ENCODE measurements around the gene APOC1.

The APOC1 gene

GRCh38 chr19:44960906-44961728, 46.7 kb downstream of the APOC1 start:
- Histone ChIP-seq H3K4me1 (ENCODE audit: control insufficient read depth in 1 of 2, insufficient read depth in 2 of 2, low read length in 2 of 2) (peaks cover 3 to 5% of the 10 kb centered on the region in 2 experiments), H3K79me1 (ENCODE audit: low read length) (no peaks in the 10 kb centered on the region)

GRCh38 chr19:44961821-44962220, 47.4 kb downstream of the APOC1 start:
- DNase-seq = no peak
- Histone ChIP-seq H3K23ac (ENCODE audit: low read length) (no peak overlapping the region), H3K9me3 (ENCODE audit: insufficient read depth, low read depth, low read length) (no peaks in the 10 kb centered on the region), H2BK5ac (ENCODE audit: low read depth, low read length, poor library complexity) (no peak overlapping the region), H4K8ac (ENCODE audit: low read depth, low read length) (no peak overlapping the region), H3K18ac (ENCODE audit: low read length) (no peak overlapping the region), H2BK120ac (ENCODE audit: insufficient read depth, low read length, poor library complexity) (no peak overlapping the region), H3K4me2 (ENCODE audit: low read length) (no peak overlapping the region), H4K91ac (ENCODE audit: low read depth, low read length) (no peak overlapping the region), H3K14ac (ENCODE audit: low read length) (no peak overlapping the region), H2BK12ac (ENCODE audit: low read length) (no peak overlapping the region), H3K9ac (ENCODE audit: low read length) (no peak overlapping the region), H3K27ac (ENCODE audit: low read depth, low read length) (no peak overlapping the region), H2AFZ (ENCODE audit: insufficient read depth, low read length, poor library complexity) (no peak overlapping the region), H3K4me3 (ENCODE audit: low read depth, low read length) (no peak overlapping the region), H3K27me3 (ENCODE audit: insufficient read depth, low read length) (no peaks in the 10 kb centered on the region), H3K79me2 (ENCODE audit: control insufficient read depth, insufficient read depth, low read length, poor library complexity) (no peaks in the 10 kb centered on the region), H3K4ac (ENCODE audit: low read depth, low read length) (no peak overlapping the region), H3K4me1 (ENCODE audit: control insufficient read depth in 1 of 2, insufficient read depth in 2 of 2, low read length in 2 of 2) (no peaks in the 10 kb centered on the region), H2AK5ac (ENCODE audit: low read length) (no peak overlapping the region), H4K12ac (ENCODE audit: low read depth, low read length) (no peak overlapping the region), H3K79me1 (ENCODE audit: low read length) (no peaks in the 10 kb centered on the region), H3K36me3 (ENCODE audit: control insufficient read depth in 1 of 2, insufficient read depth in 2 of 2, low read length in 2 of 2) (peaks cover 20 to 30% of the 10 kb centered on the region in 2 experiments)
- no CpG with 5 or more reads among the region's 8 CpGs for WGBS (ENCODE audit: extremely low coverage, insufficient coverage, insufficient read length)

More at GRCh38 chr19:44960906-44961728, 46.7 kb downstream of the APOC1 start:
- no peak overlapping the region for H2AFZ ChIP-seq (ENCODE audit: insufficient read depth, low read length, poor library complexity)
- no peak overlapping the region for H4K91ac ChIP-seq (ENCODE audit: low read depth, low read length)
- no peak overlapping the region for H3K9ac ChIP-seq (ENCODE audit: low read length)
- H2BK12ac ChIP-seq (ENCODE audit: low read length) = no peak overlapping the region
- H3K27ac ChIP-seq (ENCODE audit: low read depth, low read length) = no peak overlapping the region
- no peaks in the 10 kb centered on the region for H3K27me3 ChIP-seq (ENCODE audit: insufficient read depth, low read length)
- no peak overlapping the region for H3K4me2 ChIP-seq (ENCODE audit: low read length)
- no peak overlapping the region for H3K23ac ChIP-seq (ENCODE audit: low read length)
- H3K18ac ChIP-seq (ENCODE audit: low read length) = no peak overlapping the region
- H4K12ac ChIP-seq (ENCODE audit: low read depth, low read length) = no peak overlapping the region
- no peak overlapping the region for H2BK5ac ChIP-seq (ENCODE audit: low read depth, low read length, poor library complexity)
- no peak overlapping the region for H3K4ac ChIP-seq (ENCODE audit: low read depth, low read length)
- H3K14ac ChIP-seq (ENCODE audit: low read length) = no peak overlapping the region
- no peak overlapping the region for H4K8ac ChIP-seq (ENCODE audit: low read depth, low read length)
- no peak overlapping the region for H3K4me3 ChIP-seq (ENCODE audit: low read depth, low read length)
- H3K36me3 ChIP-seq (ENCODE audit: control insufficient read depth in 1 of 2, insufficient read depth in 2 of 2, low read length in 2 of 2) = peaks cover 14 to 27% of the 10 kb centered on the region in 2 experiments
- H3K79me2 ChIP-seq (ENCODE audit: control insufficient read depth, insufficient read depth, low read length, poor library complexity) = peaks cover 2% of the 10 kb centered on the region
- no peak overlapping the region for H2AK5ac ChIP-seq (ENCODE audit: low read length)
- H2BK120ac ChIP-seq (ENCODE audit: insufficient read depth, low read length, poor library complexity) = no peak overlapping the region
- no peaks in the 10 kb centered on the region for H3K9me3 ChIP-seq (ENCODE audit: insufficient read depth, low read depth, low read length)
- WGBS (ENCODE audit: extremely low coverage, insufficient coverage, insufficient read length) = no CpG with 5 or more reads among the region's 8 CpGs
- no peak for DNase-seq

- 100% methylated on average over 1 of the region's 5 CpGs for WGBS (ENCODE audit: extremely low coverage, insufficient coverage, insufficient read length)
- no peak overlapping the region for H3K4me3 ChIP-seq (ENCODE audit: low read depth, low read length)
Measured at GRCh38 chr19:44968118-44968517, 53.7 kb downstream of the APOC1 start.

DNA sequence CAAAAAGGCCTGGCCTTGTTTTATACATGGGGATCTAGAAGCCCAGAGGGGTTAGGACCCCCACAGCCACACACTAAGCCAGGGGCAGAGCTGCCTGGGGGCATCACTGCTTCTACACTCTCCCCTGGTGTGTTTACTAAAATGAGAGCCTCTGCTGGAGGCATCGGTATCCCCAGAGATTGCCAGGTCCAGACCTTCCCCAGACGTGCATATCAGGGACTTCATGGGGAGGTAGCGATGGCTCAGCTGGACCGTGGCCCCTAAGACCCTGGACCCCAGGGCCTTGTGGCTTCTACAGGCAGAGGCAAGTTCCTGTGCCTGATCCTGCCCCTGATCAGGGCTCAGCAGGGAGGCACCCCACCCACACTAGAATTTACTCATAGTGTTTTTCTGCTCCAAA, 54.3 kb downstream of the APOC1 start:
- H2AFZ ChIP-seq (ENCODE audit: insufficient read depth, low read length, poor library complexity) = no peak overlapping the region
- H2AK5ac ChIP-seq (ENCODE audit: low read length) = no peak overlapping the region
- no peak overlapping the region for H3K14ac ChIP-seq (ENCODE audit: low read length)
- H3K9ac ChIP-seq (ENCODE audit: low read length) = no peak overlapping the region
- no peak overlapping the region for H3K4me3 ChIP-seq (ENCODE audit: low read depth, low read length)
- H3K4me2 ChIP-seq (ENCODE audit: low read length) = no peak overlapping the region
- peaks cover 0 to 5% of the 10 kb centered on the region in 2 experiments for H3K4me1 ChIP-seq (ENCODE audit: control insufficient read depth in 1 of 2, insufficient read depth in 2 of 2, low read length in 2 of 2)
- no peak for DNase-seq
- H3K18ac ChIP-seq (ENCODE audit: low read length) = no peak overlapping the region
- H3K9me3 ChIP-seq (ENCODE audit: insufficient read depth, low read depth, low read length) = peaks cover 4% of the 10 kb centered on the region
- H2BK12ac ChIP-seq (ENCODE audit: low read length) = no peak overlapping the region
- H4K91ac ChIP-seq (ENCODE audit: low read depth, low read length) = no peak overlapping the region
- H2BK5ac ChIP-seq (ENCODE audit: low read depth, low read length, poor library complexity) = no peak overlapping the region
- H3K36me3 ChIP-seq (ENCODE audit: control insufficient read depth in 1 of 2, insufficient read depth in 2 of 2, low read length in 2 of 2) = peaks cover 30 to 34% of the 10 kb centered on the region in 2 experiments
- no peak overlapping the region for H2BK120ac ChIP-seq (ENCODE audit: insufficient read depth, low read length, poor library complexity)
- no peaks in the 10 kb centered on the region for H3K79me2 ChIP-seq (ENCODE audit: control insufficient read depth, insufficient read depth, low read length, poor library complexity)
- no peak overlapping the region for H4K8ac ChIP-seq (ENCODE audit: low read depth, low read length)
- H3K23ac ChIP-seq (ENCODE audit: low read length) = no peak overlapping the region
- H3K27me3 ChIP-seq (ENCODE audit: insufficient read depth, low read length) = no peaks in the 10 kb centered on the region
- H3K4ac ChIP-seq (ENCODE audit: low read depth, low read length) = no peak overlapping the region
- no peak overlapping the region for H3K27ac ChIP-seq (ENCODE audit: low read depth, low read length)
- no CpG with 5 or more reads among the region's 4 CpGs for WGBS (ENCODE audit: extremely low coverage, insufficient coverage, insufficient read length)
- H4K12ac ChIP-seq (ENCODE audit: low read depth, low read length) = no peak overlapping the region
- no peaks in the 10 kb centered on the region for H3K79me1 ChIP-seq (ENCODE audit: low read length)

More at GRCh38 chr19:44968118-44968517, 53.7 kb downstream of the APOC1 start:
- Histone ChIP-seq H2AFZ (ENCODE audit: insufficient read depth, low read length, poor library complexity) (no peak overlapping the region), H3K23ac (ENCODE audit: low read length) (no peak overlapping the region), H2BK120ac (ENCODE audit: insufficient read depth, low read length, poor library complexity) (no peak overlapping the region), H3K79me2 (ENCODE audit: control insufficient read depth, insufficient read depth, low read length, poor library complexity) (no peaks in the 10 kb centered on the region), H3K14ac (ENCODE audit: low read length) (no peak overlapping the region), H4K91ac (ENCODE audit: low read depth, low read length) (no peak overlapping the region), H4K8ac (ENCODE audit: low read depth, low read length) (no peak overlapping the region), H3K36me3 (ENCODE audit: control insufficient read depth in 1 of 2, insufficient read depth in 2 of 2, low read length in 2 of 2) (peaks cover 27 to 30% of the 10 kb centered on the region in 2 experiments), H3K18ac (ENCODE audit: low read length) (no peak overlapping the region), H3K79me1 (ENCODE audit: low read length) (no peaks in the 10 kb centered on the region), H3K4me1 (ENCODE audit: control insufficient read depth in 1 of 2, insufficient read depth in 2 of 2, low read length in 2 of 2) (peaks cover 0 to 5% of the 10 kb centered on the region in 2 experiments), H4K12ac (ENCODE audit: low read depth, low read length) (no peak overlapping the region), H3K27me3 (ENCODE audit: insufficient read depth, low read length) (no peaks in the 10 kb centered on the region), H2AK5ac (ENCODE audit: low read length) (no peak overlapping the region), H3K4me2 (ENCODE audit: low read length) (no peak overlapping the region), H3K27ac (ENCODE audit: low read depth, low read length) (no peak overlapping the region), H3K4ac (ENCODE audit: low read depth, low read length) (no peak overlapping the region), H2BK5ac (ENCODE audit: low read depth, low read length, poor library complexity) (no peak overlapping the region), H3K9ac (ENCODE audit: low read length) (no peak overlapping the region), H3K9me3 (ENCODE audit: insufficient read depth, low read depth, low read length) (peaks cover 4% of the 10 kb centered on the region), H2BK12ac (ENCODE audit: low read length) (no peak overlapping the region)
- DNase-seq = no peak

Data from trophoblast cell (in vitro differentiated cells and primary cell).